ENCODE data around the gene KCNQ1. TPM values are rescaled to one million over a fixed set of nuclear protein-coding genes. Genes with fewer than 3 reads are reported as not detected.

Gene KCNQ1
- total and polyA plus RNA-seq, 2 donors (not counting 3 experiments of a cell fraction or from before 2014, with no cell fraction given), result 0.07 to 0.09 TPM

GRCh38 chr11:2440646-2441045 is 4.2 kb upstream of the KCNQ1 start:
- intact Hi-C loops (cut with micrococcal nuclease), result no loop called here

More at GRCh38 chr11:2440646-2441045, 4.2 kb upstream of the KCNQ1 start:
- Histone ChIP-seq H3K9me3 (replicated peaks; ENCODE audit: control insufficient read depth, insufficient read depth, low read length) (no peaks in the 10 kb centered on the region), H3K36me3 (ENCODE audit: control insufficient read depth in 2 of 2, extremely low read depth in 1 of 2, insufficient read depth in 2 of 2, low read length in 2 of 2) (no peaks in the 10 kb centered on the region), H3K79me2 (ENCODE audit: control insufficient read depth, insufficient read depth, low read length) (no peaks in the 10 kb centered on the region), H3K27ac (ENCODE audit: insufficient read depth, low read depth, low read length) (no peak overlapping the region), H3K27me3 (ENCODE audit: control insufficient read depth in 2 of 2, insufficient read depth in 2 of 2, low read length in 2 of 2) (peaks cover 7 to 9% of the 10 kb centered on the region in 2 experiments), H4K20me1 (replicated peaks; ENCODE audit: control insufficient read depth, extremely low read depth, insufficient read depth, low read length) (no peaks in the 10 kb centered on the region), H3K4me3 (replicated peaks in 1 of 3; ENCODE audit: insufficient read depth in 1 of 3, low read depth in 1 of 3, low read length in 3 of 3) (no peak overlapping the region), H3K4me1 (ENCODE audit: control insufficient read depth, extremely low read depth, insufficient read depth, low read length) (no peaks in the 10 kb centered on the region), H2AFZ (ENCODE audit: low read depth, low read length) (no peak overlapping the region), H3K9ac (replicated peaks; ENCODE audit: extremely low read depth, insufficient read depth, low read length) (no peak overlapping the region), H3K4me2 (ENCODE audit: insufficient read depth, low read length) (no peak overlapping the region), H3K9me1 (replicated peaks; ENCODE audit: control insufficient read depth, extremely low read depth, insufficient read depth, low read length) (no peaks in the 10 kb centered on the region)
- ChIA-PET CTCF (interaction anchor here (0.6 to 2.1 kb wide), 3 partner anchors 10 to 92 kb away, joined by 3 to 6 read pairs (median 3); no protein-coding TSS in a partner anchor), POLR2A (no interaction called here)
- DNase-seq (ENCODE audit: low read depth, low spot score) (no peak), FAIRE-seq (no peak)
- dilution Hi-C loops (cut with MboI; ENCODE audit: extremely low pct_ligation_motif_present, low sequenced_read_pairs), result no loop called here
- no peak for TF ChIP-seq EZH2 (IDR thresholded peaks at IDR 0.05; ENCODE audit: borderline replicate concordance, low read depth, low read length, severe bottlenecking)
- TF ChIP-seq POLR2AphosphoS5 (IDR thresholded peaks at IDR 0.05; ENCODE audit: insufficient read depth, low read depth, low read length), result no peak
- no peak for TF ChIP-seq MYC (IDR thresholded peaks at IDR 0.05; ENCODE audit: low read depth, low read length)
- TF ChIP-seq JUN (IDR thresholded peaks at IDR 0.05; ENCODE audit: borderline replicate concordance, insufficient read depth, insufficient read length, low read depth), result no peak
- no peak for TF ChIP-seq POLR2A (IDR thresholded peaks at IDR 0.05; ENCODE audit: low read depth, low read length)
- no peak for TF ChIP-seq MAX (IDR thresholded peaks at IDR 0.05; ENCODE audit: insufficient read depth, insufficient read length)
- no peak for TF ChIP-seq CTCF (IDR thresholded peaks at IDR 0.05; ENCODE audit: extremely low read depth in 1 of 2, insufficient read depth in 1 of 2, low read depth in 1 of 2, low read length in 2 of 2)
- TF ChIP-seq FOS (IDR thresholded peaks at IDR 0.05; ENCODE audit: borderline replicate concordance, insufficient read depth, low read length), result no peak
- TF ChIP-seq GATA2 (IDR thresholded peaks at IDR 0.05; ENCODE audit: insufficient read depth, insufficient read length, low read depth, low read length), result no peak
- BruUV-seq (replicated peaks), result no TSS peak
